RWPE1 (cell line): ENCODE results near the gene TMPRSS11D.

Source experiments
- CTCF ChIA-PET: fragments of 350-600 bp; sonication (Branson Sonifier 250); formaldehyde crosslinking; extraction: SDS; loops from one replicate; lab custom pipeline; 2021; lab: Yijun Ruan, JAX
- POLR2A ChIA-PET: fragments of 400-600 bp; formaldehyde crosslinking; extraction: SDS; loops from one replicate; lab custom pipeline; 2020; ENCODE audit warnings: antibody characterized with exemption; ENCODE audit not compliant: low non-redundant PET; lab: Yijun Ruan, JAX
- DNase-seq: peaks from one replicate; pipeline ENCODE4 v3.0.0; 2012; ENCODE audit warnings: low spot score
- H3K27ac ChIP-seq: fragments of 450-650 bp; 2 replicates; pipeline ENCODE4 v1.5.1; 2017
- CTCF ChIP-seq: fragments of 450-650 bp; conservative IDR thresholded peaks from 2 replicates; pipeline ENCODE4 v1.5.1; 2017; ENCODE audit warnings: low read depth, mild to moderate bottlenecking

Gene TMPRSS11D

GRCh38 chr4:67926485-67926884 is 42.7 kb upstream of the TMPRSS11D start:
- ChIA-PET POLR2A (no interaction called here), CTCF (no interaction called here)
- DNase-seq = no peak
- no peak overlapping the region for H3K27ac ChIP-seq
- no peak for TF ChIP-seq CTCF

- CTCF ChIA-PET = no interaction called here
- POLR2A ChIA-PET = no interaction called here
- TF ChIP-seq CTCF = no peak
- H3K27ac ChIP-seq = no peak overlapping the region
- no peak for DNase-seq
Observed at GRCh38 chr4:67922697-67923096, 38.9 kb upstream of the TMPRSS11D start.

- no peak overlapping the region for H3K27ac ChIP-seq
- POLR2A ChIA-PET = no interaction called here
- TF ChIP-seq CTCF = peak; percentile 27
- DNase-seq = peak; percentile 18
- CTCF ChIA-PET = interaction anchor here (0.6 to 0.9 kb wide), 4 partner anchors 48 to 172 kb away, joined by 3 to 5 read pairs (median 3); no protein-coding TSS in a partner anchor
Observed at GRCh38 chr4:67918428-67918827, 34.6 kb upstream of the TMPRSS11D start.

- no peak overlapping the region for H3K27ac ChIP-seq
Observed at GRCh38 chr4:67915400-67915966, 31.7 kb upstream of the TMPRSS11D start.

GRCh38 chr4:67912080-67912479 is 28.3 kb upstream of the TMPRSS11D start:
- no peak overlapping the region for H3K27ac ChIP-seq
- ChIA-PET CTCF (interaction anchor here (0.6 to 0.7 kb wide), 3 partner anchors 13 to 382 kb away, joined by 3 to 4 read pairs (median 3); no protein-coding TSS in a partner anchor), POLR2A (no interaction called here)
- TF ChIP-seq CTCF = no peak
- DNase-seq = no peak

More at GRCh38 chr4:67915400-67915966, 31.7 kb upstream of the TMPRSS11D start:
- ChIA-PET POLR2A (no interaction called here), CTCF (no interaction called here)
- DNase-seq = no peak
- TF ChIP-seq CTCF = no peak

- TF ChIP-seq CTCF = no peak
- no peak for DNase-seq
- ChIA-PET POLR2A (no interaction called here), CTCF (interaction anchor here (0.6 to 0.7 kb wide), 3 partner anchors 13 to 382 kb away, joined by 3 to 4 read pairs (median 3); no protein-coding TSS in a partner anchor)
- no peak overlapping the region for H3K27ac ChIP-seq
Observed at GRCh38 chr4:67911638-67912037, 27.8 kb upstream of the TMPRSS11D start.
